Loucy (cell line): ENCODE results near the gene KIAA1328.

ENCODE experiments used
- H2AFZ ChIP-seq: fragments of 200-600 bp; sonication (generic); 2 replicates; pipeline ENCODE4 v1.6.0; 2016; ENCODE audit warnings: antibody characterized with exemption, mild to moderate bottlenecking, low read length, moderate library complexity
- H3F3A ChIP-seq: fragments of 200-600 bp; 2 replicates; pipeline ENCODE4 v1.6.0; 2016; ENCODE audit warnings: antibody characterized with exemption, low read depth, mild to moderate bottlenecking
- H3K27me3 ChIP-seq: fragments of 200-600 bp; sonication (generic); 2 replicates; pipeline ENCODE4 v1.6.1; 2014; ENCODE audit warnings: low read length, mild to moderate bottlenecking; ENCODE audit not compliant: insufficient read depth, poor library complexity, severe bottlenecking
- H3K36me3 ChIP-seq: fragments of 200-600 bp; sonication (generic); 2 replicates; pipeline ENCODE4 v1.6.1; 2016; ENCODE audit warnings: low read length; ENCODE audit not compliant: insufficient read depth
- H3K4me1 ChIP-seq: fragments of 200-600 bp; sonication (generic); 2 replicates; pipeline ENCODE4 v1.5.1; 2014; ENCODE audit warnings: low read length, mild to moderate bottlenecking; ENCODE audit not compliant: insufficient read depth, poor library complexity, severe bottlenecking
- H3K4me2 ChIP-seq: fragments of 200-600 bp; sonication (generic); 2 replicates; pipeline ENCODE4 v1.6.0; 2014; ENCODE audit warnings: antibody characterized with exemption, low read length, low read depth, mild to moderate bottlenecking; ENCODE audit not compliant: poor library complexity, severe bottlenecking
- H3K4me3 ChIP-seq: fragments of 200-600 bp; sonication (generic); 2 replicates; pipeline ENCODE4 v1.5.1; 2014; ENCODE audit warnings: low read length, mild to moderate bottlenecking, mixed read lengths; ENCODE audit not compliant: poor library complexity, severe bottlenecking
- H3K79me2 ChIP-seq: fragments of 200-600 bp; sonication (generic); 2 replicates; pipeline ENCODE4 v1.6.1; 2014; ENCODE audit warnings: low read length; ENCODE audit not compliant: insufficient read depth
- H3K9ac ChIP-seq: fragments of 200-600 bp; sonication (generic); 2 replicates; pipeline ENCODE4 v1.6.0; 2014; ENCODE audit warnings: mild to moderate bottlenecking, low read depth, low read length, moderate library complexity; ENCODE audit not compliant: poor library complexity, severe bottlenecking
- H3K9me2 ChIP-seq: fragments of 200-600 bp; sonication (generic); replicated peaks from 2 replicates; pipeline ENCODE4 v1.6.1; 2016; ENCODE audit warnings: low read depth, low read length, mixed read lengths
- H3K9me3 ChIP-seq: fragments of 200-600 bp; sonication (generic); 2 replicates; pipeline ENCODE4 v1.6.1; 2014; ENCODE audit warnings: mild to moderate bottlenecking, antibody characterized with exemption, low read length, low read depth; ENCODE audit not compliant: insufficient read depth
- H4K20me1 ChIP-seq: fragments of 200-600 bp; sonication (generic); 2 replicates; pipeline ENCODE4 v1.6.0; 2014; ENCODE audit warnings: antibody characterized with exemption, low read length, mild to moderate bottlenecking; ENCODE audit not compliant: insufficient read depth, poor library complexity, severe bottlenecking
- EZH2phosphoT487 ChIP-seq: fragments of 200-600 bp; IDR thresholded peaks from 2 replicates; pipeline ENCODE4 v1.6.1; 2018; ENCODE audit warnings: antibody characterized with exemption, mild to moderate bottlenecking, moderate library complexity, borderline replicate concordance
- TF ChIP-seq, protein P1 (sequence below): fragments of 200-600 bp; sonication (generic); conservative IDR thresholded peaks from 2 replicates; pipeline ENCODE4 v1.5.1; 2014; ENCODE audit warnings: mild to moderate bottlenecking, antibody characterized with exemption, low read length

Gene KIAA1328

DNA sequence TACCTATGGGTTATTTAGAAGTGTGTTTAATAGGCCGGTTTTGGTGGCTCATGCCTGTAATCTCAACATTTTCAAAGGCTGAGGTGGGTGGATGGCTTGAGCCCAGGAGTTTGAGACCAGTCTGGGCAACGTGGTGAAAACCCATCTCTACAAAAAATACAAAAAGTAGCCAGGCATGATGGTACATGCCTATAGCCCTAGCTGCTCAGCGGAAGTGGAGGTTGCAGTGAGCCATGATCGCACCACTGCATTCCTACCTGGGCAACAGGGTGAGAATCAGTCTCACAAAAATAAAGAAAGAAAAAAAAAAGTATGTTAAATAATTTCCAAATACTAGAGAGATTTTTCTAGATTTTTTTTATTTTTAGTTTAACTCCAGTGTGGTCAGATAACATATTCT is 316.0 kb downstream of the KIAA1328 start:
- no peak for TF ChIP-seq EZH2phosphoT487
- TF ChIP-seq, protein P1, sequence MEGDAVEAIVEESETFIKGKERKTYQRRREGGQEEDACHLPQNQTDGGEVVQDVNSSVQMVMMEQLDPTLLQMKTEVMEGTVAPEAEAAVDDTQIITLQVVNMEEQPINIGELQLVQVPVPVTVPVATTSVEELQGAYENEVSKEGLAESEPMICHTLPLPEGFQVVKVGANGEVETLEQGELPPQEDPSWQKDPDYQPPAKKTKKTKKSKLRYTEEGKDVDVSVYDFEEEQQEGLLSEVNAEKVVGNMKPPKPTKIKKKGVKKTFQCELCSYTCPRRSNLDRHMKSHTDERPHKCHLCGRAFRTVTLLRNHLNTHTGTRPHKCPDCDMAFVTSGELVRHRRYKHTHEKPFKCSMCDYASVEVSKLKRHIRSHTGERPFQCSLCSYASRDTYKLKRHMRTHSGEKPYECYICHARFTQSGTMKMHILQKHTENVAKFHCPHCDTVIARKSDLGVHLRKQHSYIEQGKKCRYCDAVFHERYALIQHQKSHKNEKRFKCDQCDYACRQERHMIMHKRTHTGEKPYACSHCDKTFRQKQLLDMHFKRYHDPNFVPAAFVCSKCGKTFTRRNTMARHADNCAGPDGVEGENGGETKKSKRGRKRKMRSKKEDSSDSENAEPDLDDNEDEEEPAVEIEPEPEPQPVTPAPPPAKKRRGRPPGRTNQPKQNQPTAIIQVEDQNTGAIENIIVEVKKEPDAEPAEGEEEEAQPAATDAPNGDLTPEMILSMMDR, result no peak
- Histone ChIP-seq H3K27me3 (no peaks in the 10 kb centered on the region), H4K20me1 (no peaks in the 10 kb centered on the region), H3K9ac (no peak overlapping the region), H3K79me2 (no peaks in the 10 kb centered on the region), H3K4me3 (no peak overlapping the region), H3K4me1 (no peaks in the 10 kb centered on the region), H3K36me3 (no peaks in the 10 kb centered on the region), H3K9me2 (no peaks in the 10 kb centered on the region), H3K9me3 (no peaks in the 10 kb centered on the region), H2AFZ (no peak overlapping the region), H3F3A (no peaks in the 10 kb centered on the region), H3K4me2 (no peak overlapping the region)

DNA sequence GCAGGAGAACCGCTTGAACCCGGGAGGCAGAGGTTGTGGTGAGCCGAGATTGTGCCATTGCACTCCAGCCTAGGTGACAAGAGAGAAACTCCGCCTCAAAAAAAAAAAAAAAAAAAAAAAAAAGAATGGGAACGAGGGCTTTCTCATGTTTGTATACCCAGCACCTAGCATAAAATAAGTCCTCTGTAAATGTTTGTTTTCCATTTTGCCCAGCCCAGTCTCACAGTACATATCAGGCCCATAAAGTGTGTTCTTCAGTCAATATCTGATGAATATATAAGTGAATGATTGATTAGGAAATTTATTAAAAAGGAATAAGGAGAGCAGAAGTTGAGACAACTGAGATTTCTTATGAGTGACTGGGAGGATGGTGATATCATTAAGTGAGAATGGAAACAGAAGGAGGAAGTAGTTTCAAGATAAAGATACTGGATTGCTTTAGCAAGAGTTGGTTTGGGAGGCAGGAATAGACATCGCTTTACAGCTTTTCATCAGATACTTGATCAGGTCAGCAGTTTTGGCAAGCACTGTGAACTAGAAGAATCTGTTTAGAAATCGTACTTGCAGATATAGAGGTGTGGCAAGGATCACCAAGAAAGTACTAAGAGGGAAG is 327.5 kb downstream of the KIAA1328 start:
- H4K20me1 ChIP-seq, result no peaks in the 10 kb centered on the region
- no peaks in the 10 kb centered on the region for H3K9me3 ChIP-seq
- no peaks in the 10 kb centered on the region for H3K36me3 ChIP-seq
- no peaks in the 10 kb centered on the region for H3K79me2 ChIP-seq
- TF ChIP-seq, protein P1, result no peak
- TF ChIP-seq EZH2phosphoT487, result no peak
- no peak overlapping the region for H3K4me3 ChIP-seq
- no peaks in the 10 kb centered on the region for H3K4me1 ChIP-seq
- no peak overlapping the region for H2AFZ ChIP-seq
- H3F3A ChIP-seq, result no peaks in the 10 kb centered on the region
- no peak overlapping the region for H3K9ac ChIP-seq
- H3K4me2 ChIP-seq, result no peak overlapping the region
- no peaks in the 10 kb centered on the region for H3K9me2 ChIP-seq
- H3K27me3 ChIP-seq, result no peaks in the 10 kb centered on the region

DNA sequence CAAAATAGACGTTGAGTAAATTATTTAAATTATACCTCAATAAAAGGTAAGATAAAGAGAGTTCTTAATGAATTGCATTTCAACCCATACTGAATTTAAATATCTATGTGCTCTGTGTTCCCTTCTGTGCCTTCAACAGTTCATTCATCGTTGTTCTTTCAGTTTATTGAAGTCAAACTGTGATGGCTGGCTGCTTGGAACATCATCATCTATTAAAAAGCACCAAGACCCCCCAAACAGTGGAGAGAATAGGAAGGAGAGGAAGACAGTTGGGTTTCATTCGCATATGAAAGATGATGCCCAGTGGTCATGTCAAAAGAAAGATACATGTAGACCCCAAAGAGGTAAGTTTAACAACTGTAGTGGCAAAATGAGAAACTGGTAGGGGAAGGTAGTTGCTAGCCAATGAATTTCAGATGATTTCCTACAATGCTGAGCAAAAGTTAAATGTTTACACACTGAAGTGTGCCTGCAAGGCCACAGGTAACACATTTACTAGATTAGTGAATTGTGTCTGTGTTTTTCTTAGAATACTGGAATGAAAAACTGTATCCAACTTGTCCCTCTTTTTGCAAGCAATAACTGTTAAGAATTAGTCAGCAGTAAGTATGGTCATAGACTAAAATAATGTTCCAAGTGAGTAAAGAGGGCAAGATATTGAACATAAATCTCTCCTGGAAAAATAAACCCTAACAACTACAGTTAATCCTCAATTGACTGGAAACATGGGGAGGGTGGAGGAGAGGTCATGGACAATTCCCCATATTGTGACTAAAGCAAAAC is 331.3 kb downstream of the KIAA1328 start:
- no peaks in the 10 kb centered on the region for H3F3A ChIP-seq
- no peak overlapping the region for H3K4me2 ChIP-seq
- no peak overlapping the region for H3K9ac ChIP-seq
- no peak overlapping the region for H3K4me3 ChIP-seq
- no peaks in the 10 kb centered on the region for H3K4me1 ChIP-seq
- no peak for TF ChIP-seq EZH2phosphoT487
- TF ChIP-seq, protein P1, result no peak
- no peaks in the 10 kb centered on the region for H3K9me3 ChIP-seq
- no peaks in the 10 kb centered on the region for H3K36me3 ChIP-seq
- no peaks in the 10 kb centered on the region for H3K79me2 ChIP-seq
- no peaks in the 10 kb centered on the region for H3K9me2 ChIP-seq
- H4K20me1 ChIP-seq, result no peaks in the 10 kb centered on the region
- H3K27me3 ChIP-seq, result no peaks in the 10 kb centered on the region
- no peak overlapping the region for H2AFZ ChIP-seq
